Left lung (tissue), 10 donors: ENCODE results near the gene PDE6C. TPM values are rescaled to one million over a fixed set of nuclear protein-coding genes. Genes with fewer than 3 reads are reported as not detected.

ENCODE experiments used
- ATAC-seq: fragments of 200-7000 bp; cut with Tn5 transposase; one replicate; pipeline ENCODE4 v1.9.1; 2020; ENCODE audit warnings: moderate library complexity
- DNase-seq, 4 donors: peaks; one replicate each; pipeline ENCODE4 v3.0.0-alpha.2; 2013 to 2020
- H3K27ac ChIP-seq, 2 donors: fragments of 200-600 bp; sonication (generic) in 1 of 2; one replicate each; pipeline versions ENCODE4 v1.5.0 to v1.8.0; 2020 to 2021
- H3K27me3 ChIP-seq, 2 donors: fragments of 200-600 bp; sonication (generic) in 1 of 2; one replicate each; pipeline versions ENCODE4 v1.5.0 to v1.8.0; 2020 to 2021
- H3K36me3 ChIP-seq, 2 donors: fragments of 200-600 bp; sonication (generic) in 1 of 2; one replicate each; pipeline versions ENCODE4 v1.5.0 to v1.8.0; 2020 to 2021
- H3K4me1 ChIP-seq, 2 donors: fragments of 200-600 bp; one replicate each; pipeline ENCODE4 v1.8.0; 2021
- H3K4me3 ChIP-seq, 2 donors: fragments of 200-600 bp; sonication (generic) in 1 of 2; one replicate each; pipeline versions ENCODE4 v1.5.0 to v1.8.0; 2020 to 2021; ENCODE audit warnings: mild to moderate bottlenecking in 1 of 2
- H3K9me3 ChIP-seq, 2 donors: fragments of 200-600 bp; sonication (generic) in 1 of 2; one replicate each; pipeline versions ENCODE4 v1.5.0 to v1.8.0; 2020 to 2021
- intact Hi-C, 2 donors: fragments of 100-400 bp; cut with DNase I; formaldehyde crosslinking; loops; one replicate each; pipeline versions ENCODE4 v1.11.2 to v1.14.2; 2022
- polyA plus RNA-seq, 6 donors: library from polyadenylated mRNA; unstranded; fragments of 120-200 nt; gene quantifications; one replicate each; pipeline ENCODE4 v1.2.1, GENCODE V29; 2013; ENCODE audit not compliant: insufficient read length in 6 of 6
- total RNA-seq, 2 donors: library from RNA; stranded (reverse); fragmentation: NEBNext Ultra II Directional; extraction: Animal tissue kit (Norgen Biotek cat#: 25700); gene quantifications; one replicate each; pipeline ENCODE4 v1.2.1, GENCODE V29; 2021
- TF ChIP-seq, protein P1 (sequence below), 2 donors: fragments of 200-600 bp; sonication (generic) in 1 of 2; IDR thresholded peaks; one replicate each; pipeline versions ENCODE4 v1.5.0 to v1.8.0; 2021; ENCODE audit warnings: antibody characterized with exemption in 2 of 2
- donor health status: DM: no; HTN: yes; CAD: no.
- donor health status: DM: no; HTN: no; CAD: no.

PDE6C gene
- total and polyA plus RNA-seq, 8 donors: 1.3 to 1.9 (median 1.6) TPM; not detected in 2

DNA sequence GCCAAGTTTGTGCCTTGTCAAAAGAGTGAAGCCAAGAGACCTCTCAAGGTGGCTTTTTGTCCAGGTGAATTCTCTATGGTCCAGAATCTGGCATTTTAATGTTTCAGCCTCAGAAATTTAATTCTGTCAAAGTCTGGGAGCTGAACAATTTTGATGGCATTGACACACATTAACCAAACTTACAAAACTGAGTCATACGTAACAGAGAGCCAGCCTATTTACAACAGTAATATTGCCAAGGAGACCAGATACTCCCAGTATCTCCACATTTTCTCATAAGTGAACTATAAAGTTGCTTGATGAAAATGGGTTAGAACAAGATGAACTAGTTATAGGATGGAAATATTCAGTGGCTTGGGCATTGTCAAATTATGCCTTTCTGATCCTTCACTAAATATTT lies 43.8 kb downstream of the PDE6C start:
- TF ChIP-seq, protein P1, sequence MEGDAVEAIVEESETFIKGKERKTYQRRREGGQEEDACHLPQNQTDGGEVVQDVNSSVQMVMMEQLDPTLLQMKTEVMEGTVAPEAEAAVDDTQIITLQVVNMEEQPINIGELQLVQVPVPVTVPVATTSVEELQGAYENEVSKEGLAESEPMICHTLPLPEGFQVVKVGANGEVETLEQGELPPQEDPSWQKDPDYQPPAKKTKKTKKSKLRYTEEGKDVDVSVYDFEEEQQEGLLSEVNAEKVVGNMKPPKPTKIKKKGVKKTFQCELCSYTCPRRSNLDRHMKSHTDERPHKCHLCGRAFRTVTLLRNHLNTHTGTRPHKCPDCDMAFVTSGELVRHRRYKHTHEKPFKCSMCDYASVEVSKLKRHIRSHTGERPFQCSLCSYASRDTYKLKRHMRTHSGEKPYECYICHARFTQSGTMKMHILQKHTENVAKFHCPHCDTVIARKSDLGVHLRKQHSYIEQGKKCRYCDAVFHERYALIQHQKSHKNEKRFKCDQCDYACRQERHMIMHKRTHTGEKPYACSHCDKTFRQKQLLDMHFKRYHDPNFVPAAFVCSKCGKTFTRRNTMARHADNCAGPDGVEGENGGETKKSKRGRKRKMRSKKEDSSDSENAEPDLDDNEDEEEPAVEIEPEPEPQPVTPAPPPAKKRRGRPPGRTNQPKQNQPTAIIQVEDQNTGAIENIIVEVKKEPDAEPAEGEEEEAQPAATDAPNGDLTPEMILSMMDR (IDR thresholded peaks at IDR 0.05): no peak
- DNase-seq (no peak), ATAC-seq (no peak)
- Histone ChIP-seq H3K4me3 (no peak overlapping the region), H3K27me3 (no peaks in the 10 kb centered on the region), H3K9me3 (no peaks in the 10 kb centered on the region), H3K27ac (no peak overlapping the region), H3K36me3 (peaks cover 0 to 7% of the 10 kb centered on the region in 2 donors), H3K4me1 (no peaks in the 10 kb centered on the region)
- intact Hi-C loops: no loop called here

DNA sequence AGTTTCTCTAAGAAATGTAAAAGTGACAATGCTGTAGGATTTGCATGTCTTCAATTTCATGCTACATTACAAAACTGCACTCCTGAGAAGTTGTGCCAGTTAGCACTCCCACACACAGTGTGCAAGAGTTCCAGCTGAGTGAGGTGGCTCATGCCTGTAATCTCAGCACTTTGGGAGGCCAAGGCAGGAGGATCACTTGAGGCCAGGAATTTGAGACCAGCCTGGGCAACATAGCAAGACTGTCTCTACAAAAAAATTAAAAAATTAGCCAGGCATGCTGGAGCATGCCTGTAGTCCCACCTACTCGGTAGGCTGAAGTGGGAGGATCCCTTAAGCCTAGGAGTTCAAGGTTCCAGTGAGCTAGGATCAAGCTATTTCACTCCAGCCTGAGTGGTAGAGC lies 45.4 kb downstream of the PDE6C start:
- Histone ChIP-seq H3K4me3 (no peak overlapping the region), H3K27me3 (no peaks in the 10 kb centered on the region), H3K36me3 (peaks cover 0 to 7% of the 10 kb centered on the region in 2 donors), H3K27ac (no peak overlapping the region), H3K4me1 (no peaks in the 10 kb centered on the region), H3K9me3 (no peaks in the 10 kb centered on the region)
- TF ChIP-seq, protein P1 (IDR thresholded peaks at IDR 0.05): no peak
- ATAC-seq (no peak), DNase-seq (no peak)
- intact Hi-C loops: no loop called here

DNA sequence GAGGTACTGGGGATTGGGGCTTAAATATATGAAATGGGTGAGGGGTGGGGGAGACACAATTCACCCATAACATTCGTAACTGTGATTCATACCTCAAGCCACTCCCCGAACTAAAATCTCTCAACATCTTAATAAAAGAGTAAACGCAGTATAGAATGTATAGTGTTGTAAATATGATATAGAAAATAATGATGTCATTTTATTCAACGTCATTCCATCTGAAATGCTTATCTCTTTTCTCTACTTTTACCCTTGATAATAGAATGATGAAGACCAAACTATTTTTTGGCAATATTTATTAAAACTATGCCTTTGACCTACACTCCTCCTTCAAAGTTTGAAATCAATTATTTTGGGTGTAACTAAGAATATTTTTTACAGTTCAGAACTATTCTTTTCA lies 53.7 kb downstream of the PDE6C start:
- Histone ChIP-seq H3K27me3 (no peaks in the 10 kb centered on the region), H3K9me3 (no peaks in the 10 kb centered on the region), H3K27ac (no peak overlapping the region), H3K36me3 (peaks cover 0 to 73% of the 10 kb centered on the region in 2 donors), H3K4me3 (no peak overlapping the region), H3K4me1 (no peaks in the 10 kb centered on the region)
- intact Hi-C loops: no loop called here
- DNase-seq: no peak
- TF ChIP-seq, protein P1 (IDR thresholded peaks at IDR 0.05): no peak
- ATAC-seq: no peak

DNA sequence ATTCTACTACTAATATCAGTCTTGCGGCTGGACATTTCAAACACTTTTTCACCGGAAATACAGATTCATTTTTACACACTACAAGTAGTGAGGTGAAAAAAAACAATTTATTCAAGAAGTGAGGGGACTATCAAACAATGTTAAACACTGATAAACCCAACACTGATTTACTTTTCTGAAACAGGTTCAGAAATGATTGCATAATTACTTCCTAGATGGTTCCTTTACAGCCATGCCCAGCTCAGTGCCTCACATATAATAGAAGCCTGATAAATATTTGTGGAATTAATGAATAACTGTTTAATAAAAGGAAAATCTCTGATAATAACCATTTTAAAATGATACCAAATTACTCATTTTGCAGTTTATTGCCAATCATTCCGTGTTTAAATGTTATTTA lies 55.5 kb downstream of the PDE6C start:
- H3K27ac ChIP-seq: no peak overlapping the region
- no peaks in the 10 kb centered on the region for H3K9me3 ChIP-seq
- no peaks in the 10 kb centered on the region for H3K4me1 ChIP-seq
- H3K27me3 ChIP-seq: no peaks in the 10 kb centered on the region
- intact Hi-C loops: no loop called here
- ATAC-seq: no peak
- no peak overlapping the region for H3K4me3 ChIP-seq
- TF ChIP-seq, protein P1 (IDR thresholded peaks at IDR 0.05): no peak
- peaks cover 0 to 83% of the 10 kb centered on the region in 2 donors for H3K36me3 ChIP-seq
- DNase-seq: no peak

DNA sequence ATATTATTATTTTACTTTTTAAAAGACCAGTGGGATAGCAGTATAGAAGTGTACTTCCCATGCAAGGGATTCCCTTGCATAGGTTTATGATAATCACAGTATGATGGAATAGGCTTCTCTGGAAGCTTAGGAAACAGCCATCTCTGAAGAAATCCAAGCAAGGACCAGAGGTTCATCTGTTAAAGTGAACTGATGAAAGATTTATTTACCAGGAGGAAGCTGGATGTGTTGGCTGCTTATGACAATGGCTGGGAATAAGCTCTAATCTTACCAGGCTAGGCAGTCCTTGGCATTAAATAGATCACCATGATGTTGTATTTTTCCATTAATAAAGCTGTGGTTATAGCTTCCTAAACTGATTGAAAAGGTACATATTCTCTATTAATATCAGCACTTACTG lies 58.0 kb downstream of the PDE6C start:
- H3K4me3 ChIP-seq: no peak overlapping the region
- DNase-seq: no peak
- intact Hi-C loops: no loop called here
- TF ChIP-seq, protein P1 (IDR thresholded peaks at IDR 0.05): no peak
- H3K36me3 ChIP-seq: peaks cover 0 to 87% of the 10 kb centered on the region in 2 donors
- ATAC-seq: no peak
- H3K27me3 ChIP-seq: no peaks in the 10 kb centered on the region
- no peaks in the 10 kb centered on the region for H3K9me3 ChIP-seq
- no peaks in the 10 kb centered on the region for H3K4me1 ChIP-seq
- no peak overlapping the region for H3K27ac ChIP-seq
